ENCODE results near the gene SEZ6L. TPM values are rescaled to one million over a fixed set of nuclear protein-coding genes. Genes with fewer than 3 reads are reported as not detected.

Gene SEZ6L
- not detected in 2 replicates for total RNA-seq (2014; rRNA removed; shearing (Covaris generic))

DNA sequence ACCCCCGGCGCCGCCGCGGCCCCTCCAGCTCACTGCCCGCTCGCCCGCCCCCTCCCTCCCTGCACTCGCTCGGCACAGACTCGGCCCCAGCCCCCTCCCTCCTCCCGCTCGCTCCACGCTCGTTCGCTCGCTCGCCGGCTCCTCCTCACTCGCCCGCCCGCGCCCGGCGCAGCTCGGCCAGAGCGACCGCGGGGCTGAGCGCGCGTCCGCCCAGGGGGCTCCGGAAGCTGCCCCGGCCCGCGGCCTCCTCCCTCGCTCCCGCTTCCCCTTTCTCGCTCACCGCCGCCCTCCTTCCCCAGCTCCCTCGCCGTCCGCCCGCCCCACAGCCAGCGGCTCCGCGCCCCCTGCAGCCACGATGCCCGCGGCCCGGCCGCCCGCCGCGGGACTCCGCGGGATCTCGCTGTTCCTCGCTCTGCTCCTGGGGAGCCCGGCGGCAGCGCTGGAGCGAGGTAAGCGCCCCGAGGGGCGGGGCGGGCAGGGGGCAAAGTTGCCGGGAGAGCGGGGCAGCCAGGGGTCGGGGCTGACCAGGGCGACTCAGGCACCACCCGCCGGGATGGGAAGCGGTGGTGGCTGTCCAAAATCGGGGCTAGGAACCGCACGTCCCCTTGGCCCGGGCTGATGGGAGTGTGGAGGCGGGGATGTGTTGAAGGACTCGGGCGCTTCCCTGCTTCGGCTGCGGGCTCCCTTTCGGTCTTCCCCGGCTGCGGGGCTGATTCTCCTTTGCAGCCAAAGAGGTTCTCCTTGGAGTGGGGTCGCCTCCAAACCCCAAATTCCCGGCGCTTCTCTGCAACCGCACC, at the start of gene SEZ6L:
Gene SEZ6L, plus strand, starts transcription at position 148 of the 797 bp plus-strand sequence. Its CDS starts 208 bp downstream, at position 356.
- DNase-seq (ENCODE audit: low spot score): no peak

DNA sequence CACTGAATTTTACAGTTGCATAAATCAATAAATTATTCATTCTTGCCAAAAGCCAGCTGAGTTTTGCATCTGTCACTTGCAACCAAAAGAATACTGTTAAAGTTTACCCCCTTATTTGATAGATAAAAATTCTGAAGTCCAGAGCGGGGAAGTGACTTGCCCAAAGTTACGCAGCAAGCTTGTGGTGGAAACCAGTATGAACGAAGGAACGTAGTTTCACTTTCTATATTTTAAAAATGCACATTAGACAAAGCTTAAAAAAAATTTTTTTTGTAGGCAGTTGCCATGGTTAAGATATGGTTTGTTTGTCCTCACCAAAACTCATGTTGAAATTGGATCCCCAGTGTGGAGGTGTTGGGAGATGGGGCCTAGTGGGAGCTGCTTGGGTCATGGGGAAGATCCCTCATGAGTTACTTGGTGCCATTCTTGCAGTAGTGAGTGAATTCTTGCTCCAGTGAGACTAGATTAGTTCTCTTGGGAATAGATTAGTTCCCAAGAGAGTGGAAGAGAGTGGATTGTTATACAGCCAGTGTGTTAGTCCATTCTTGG, 46.3 kb upstream of the SEZ6L start:
- no peak for DNase-seq (ENCODE audit: low spot score)

DNA sequence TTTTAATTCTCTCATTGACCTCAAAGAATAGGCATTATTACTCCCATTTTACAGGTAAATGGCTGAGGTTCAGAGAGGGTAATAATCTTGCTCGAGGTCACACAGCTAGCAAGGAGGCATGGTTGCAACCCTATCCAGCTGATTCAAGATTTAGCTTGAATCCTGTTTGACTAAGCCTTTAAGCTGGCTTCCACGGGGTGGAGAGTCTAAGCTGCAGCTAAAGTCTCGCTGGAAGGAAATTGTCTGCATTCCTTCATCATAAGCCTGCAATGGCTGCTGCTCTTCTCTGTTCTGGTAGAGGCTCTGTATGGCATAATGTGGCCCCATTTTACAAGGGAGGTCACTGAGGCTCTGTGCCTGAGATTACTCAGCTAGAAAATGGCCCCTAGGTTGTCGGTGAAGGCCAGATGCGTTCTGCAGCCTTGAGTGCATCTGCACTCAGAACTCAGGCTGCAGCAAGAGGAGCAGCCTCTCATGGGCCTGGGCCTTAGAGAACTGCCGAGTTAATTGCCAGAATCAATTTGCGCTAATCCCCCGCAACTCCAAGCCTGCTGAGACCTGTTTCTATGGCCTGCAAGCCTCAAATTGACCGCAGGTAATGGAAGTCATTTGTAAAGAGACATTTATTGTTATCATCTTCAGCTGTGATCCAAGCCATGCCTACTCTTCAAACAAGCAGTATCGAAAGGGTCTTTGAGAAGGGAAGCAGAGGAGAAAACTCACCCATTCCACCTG, 44.1 kb upstream of the SEZ6L start:
- DNase-seq (ENCODE audit: low spot score): no peak

DNA sequence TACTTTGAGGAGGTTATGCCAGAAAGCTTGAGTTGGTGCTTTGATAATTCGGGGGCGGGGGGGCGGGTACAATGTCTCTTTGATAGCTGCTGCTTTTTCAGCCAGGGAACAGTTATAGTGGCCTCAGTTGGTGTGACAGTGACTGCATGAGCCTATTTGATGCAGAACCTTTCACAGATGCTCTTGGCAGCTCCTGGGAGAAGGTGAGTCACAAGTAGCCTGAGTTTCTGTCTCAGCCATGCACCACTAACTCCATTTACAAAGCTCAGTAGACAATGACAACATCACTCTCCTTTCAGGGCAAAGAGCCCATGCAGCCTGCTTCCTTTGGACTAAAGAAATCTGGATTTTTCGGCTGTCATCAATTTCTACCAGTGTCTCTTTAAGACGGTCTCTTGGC, 42.1 kb upstream of the SEZ6L start:
- no peak for DNase-seq (ENCODE audit: low spot score)

DNA sequence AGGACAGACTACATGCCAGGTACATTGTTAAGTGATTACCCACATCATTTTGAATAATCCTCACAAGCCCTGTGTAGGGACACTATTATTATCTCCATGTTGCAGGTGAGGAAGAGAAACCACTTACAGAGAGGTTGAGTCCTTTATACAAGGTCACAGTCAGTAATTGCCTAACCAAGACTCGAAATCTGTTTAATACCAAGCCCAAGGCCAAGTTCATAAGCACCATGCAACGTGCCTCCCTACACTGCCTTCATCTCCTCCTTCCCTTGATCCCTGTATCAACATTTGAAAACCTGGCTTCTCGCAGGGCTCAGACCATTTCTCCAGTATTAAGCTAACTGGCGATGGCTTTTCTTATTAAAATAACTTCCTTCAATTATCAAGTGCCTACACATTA, 41.7 kb upstream of the SEZ6L start:
- DNase-seq (ENCODE audit: low spot score): no peak

DNA sequence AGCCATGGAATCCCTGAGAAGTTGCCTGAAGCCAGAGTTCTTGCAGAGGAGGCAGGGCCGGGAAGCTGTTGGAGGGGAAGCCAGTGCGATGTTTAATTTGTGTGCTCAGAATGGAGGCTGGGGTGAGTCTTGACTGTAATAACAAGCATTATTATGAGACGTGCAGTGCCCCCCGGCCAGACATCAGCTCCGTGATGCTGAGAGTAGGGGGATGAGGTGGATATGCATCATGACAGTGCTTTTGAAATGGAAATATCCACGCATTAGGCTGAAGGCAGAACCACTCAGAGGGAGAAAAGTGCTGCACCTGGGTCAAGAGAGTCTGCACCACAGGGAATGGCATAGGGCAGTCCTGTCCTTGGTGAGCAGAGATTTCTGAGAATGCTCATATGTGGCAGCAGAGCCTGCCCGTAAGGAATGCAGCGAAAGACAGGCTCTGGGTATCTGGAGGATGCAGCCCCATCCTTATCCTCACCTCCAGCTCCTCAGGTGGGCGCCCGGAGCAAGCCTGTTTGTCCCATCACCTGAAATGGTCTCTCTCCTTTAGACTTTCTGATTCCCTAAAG, 37.6 kb upstream of the SEZ6L start:
- no peak for DNase-seq (ENCODE audit: low spot score)

DNA sequence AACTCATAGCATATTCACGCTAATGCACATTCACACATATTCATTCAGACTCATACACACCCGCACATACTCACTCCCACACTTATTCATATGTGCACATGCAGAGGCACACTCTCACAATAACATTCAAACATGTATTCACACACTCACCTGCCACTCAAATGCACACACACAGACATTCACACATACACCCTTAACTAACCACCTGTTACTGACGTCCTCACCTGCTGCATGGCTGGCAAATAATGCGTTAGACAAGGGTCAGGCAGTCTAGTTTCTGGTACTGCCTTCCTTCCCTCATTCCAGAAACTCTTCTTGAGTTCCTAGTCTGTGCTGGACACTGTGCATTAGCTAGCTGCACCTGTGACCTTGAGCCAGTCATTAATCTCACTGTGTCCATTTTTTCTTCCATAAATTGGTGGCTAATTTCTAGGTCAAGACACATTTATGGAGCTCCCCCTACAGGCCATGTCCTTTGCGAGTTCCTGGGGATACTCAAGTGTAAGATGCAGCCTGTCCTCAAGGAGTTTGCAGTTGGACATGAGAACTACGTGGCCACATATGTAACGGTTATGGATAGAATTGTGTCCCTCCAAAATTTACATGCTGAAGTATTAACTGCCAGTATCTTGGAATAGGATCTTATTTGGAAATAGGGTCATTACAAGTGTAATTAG, 34.5 kb upstream of the SEZ6L start:
- peak; percentile 1 for DNase-seq (ENCODE audit: low spot score)

DNA sequence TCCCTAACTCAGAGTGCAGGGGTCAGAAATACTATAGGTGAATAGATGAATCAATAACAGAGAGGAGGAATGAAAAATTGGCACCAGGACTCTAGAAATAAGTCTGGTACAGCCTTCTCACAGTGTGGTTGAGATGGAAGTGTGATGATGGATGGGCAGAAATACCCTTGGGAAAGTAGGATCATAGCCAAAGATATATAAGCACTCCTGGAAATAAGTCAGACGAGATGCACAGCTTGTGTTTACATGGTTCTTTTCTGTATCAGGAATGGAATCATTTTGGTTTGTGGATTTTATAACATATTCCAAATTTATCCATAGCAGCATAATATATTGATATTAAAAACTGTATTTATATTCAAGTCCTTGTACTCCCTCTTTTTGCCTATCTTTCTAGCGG, 33.5 kb upstream of the SEZ6L start:
- no peak for DNase-seq (ENCODE audit: low spot score)

DNA sequence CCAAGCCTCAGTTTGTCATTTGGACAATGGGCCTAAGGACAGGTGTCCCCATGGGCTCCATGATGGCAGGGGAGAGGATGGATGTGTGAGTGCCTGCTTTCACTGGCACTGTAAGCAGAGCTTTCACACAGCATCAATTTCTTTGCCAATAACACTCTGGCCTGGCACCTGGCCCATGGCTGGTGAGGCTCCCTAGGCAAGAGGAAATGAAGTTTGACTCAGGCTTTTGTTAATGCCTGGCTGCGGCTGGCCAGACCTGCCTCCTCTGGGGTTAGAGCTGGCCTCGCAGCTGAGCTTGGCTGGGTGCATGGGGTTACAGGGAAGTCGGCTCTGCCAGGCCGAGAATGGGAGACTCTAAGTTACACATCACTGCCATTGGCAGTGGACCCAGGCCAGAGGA, 30.0 kb upstream of the SEZ6L start:
- DNase-seq (ENCODE audit: low spot score): no peak

DNA sequence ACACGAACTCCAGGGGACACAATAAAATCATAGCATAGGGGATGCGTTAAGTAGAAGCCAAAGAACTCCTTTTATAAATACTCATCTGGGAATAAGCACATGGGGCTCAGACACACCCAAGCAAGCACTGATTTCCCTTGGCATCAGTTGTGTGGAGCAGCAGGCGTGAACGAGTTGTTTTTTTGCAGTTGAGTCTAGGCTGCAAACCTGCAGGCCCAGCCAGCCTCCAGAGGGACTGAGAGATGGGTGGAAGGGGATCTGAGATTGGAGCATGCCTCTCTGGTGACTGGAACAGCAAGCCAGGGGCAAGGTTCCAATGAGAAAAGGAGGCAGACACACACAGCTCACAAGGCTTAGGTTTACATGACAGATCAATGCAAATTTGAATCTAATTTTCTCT, 27.4 kb upstream of the SEZ6L start:
- DNase-seq (ENCODE audit: low spot score): no peak

DNA sequence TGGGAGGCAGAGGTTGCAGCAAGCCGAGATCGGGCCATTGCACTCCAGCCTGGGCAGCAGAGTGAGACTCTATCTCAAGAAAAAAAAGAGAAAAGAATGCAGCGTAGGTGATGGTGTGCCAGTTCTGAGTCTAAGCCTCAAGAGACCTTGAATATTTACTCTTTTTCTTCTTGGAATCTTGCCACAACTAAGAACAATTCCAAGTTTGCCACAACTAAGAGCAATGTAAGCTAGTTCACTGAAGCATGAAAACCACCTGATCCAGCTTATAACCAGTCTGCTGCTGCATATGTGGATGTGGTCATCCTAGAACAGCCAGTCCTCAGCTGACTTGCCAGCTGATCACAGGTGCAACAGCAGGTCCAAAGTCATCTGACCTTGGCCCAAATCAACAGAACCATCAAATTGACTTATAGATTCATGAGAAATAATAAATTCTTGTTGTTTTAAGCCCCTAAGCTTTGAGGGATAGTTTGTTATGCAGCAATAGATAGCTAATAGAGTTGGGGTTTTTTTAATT, 25.4 kb upstream of the SEZ6L start:
- no peak for DNase-seq (ENCODE audit: low spot score)

DNA sequence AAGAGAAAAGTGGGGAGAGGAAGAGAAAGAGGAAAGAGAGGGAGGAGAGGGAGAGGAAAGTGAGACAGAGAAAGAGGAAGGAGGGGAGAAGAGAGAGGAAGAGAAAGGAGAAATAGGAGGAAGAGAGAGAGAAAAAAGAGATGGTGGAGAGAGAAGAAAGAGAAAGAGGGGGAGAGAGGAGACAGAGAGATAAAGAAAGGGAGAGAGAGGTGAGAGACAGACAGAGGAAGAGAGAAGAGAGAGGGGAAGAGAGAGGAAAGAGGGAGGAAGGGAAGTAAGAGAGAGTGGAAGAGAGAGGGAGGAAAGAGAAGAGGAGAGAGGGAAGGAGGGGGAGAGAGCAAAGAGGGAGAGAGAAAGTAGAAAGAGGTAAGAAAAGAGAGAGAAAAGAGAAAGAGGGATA, 9.4 kb upstream of the SEZ6L start:
- DNase-seq (ENCODE audit: low spot score): no peak

DNA sequence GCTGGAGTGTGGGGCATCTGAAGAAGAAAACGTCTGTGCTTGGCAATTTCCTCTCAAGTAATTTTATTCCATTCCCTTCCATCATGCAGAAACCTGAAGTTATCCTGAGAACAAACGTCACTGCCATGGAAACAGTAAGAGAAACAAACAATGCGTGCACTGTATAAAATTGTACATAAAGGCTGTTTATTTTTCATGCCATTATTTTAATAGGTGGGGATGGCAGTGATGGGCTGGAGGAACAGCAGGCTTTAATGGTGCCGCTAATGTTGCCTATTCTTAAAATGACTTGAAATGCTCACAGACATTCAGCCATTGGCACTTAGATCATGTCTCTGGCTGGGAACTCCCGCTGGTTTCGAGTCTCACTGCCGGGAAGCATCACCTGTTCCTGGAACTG, 7.5 kb upstream of the SEZ6L start:
- no peak for DNase-seq (ENCODE audit: low spot score)

DNA sequence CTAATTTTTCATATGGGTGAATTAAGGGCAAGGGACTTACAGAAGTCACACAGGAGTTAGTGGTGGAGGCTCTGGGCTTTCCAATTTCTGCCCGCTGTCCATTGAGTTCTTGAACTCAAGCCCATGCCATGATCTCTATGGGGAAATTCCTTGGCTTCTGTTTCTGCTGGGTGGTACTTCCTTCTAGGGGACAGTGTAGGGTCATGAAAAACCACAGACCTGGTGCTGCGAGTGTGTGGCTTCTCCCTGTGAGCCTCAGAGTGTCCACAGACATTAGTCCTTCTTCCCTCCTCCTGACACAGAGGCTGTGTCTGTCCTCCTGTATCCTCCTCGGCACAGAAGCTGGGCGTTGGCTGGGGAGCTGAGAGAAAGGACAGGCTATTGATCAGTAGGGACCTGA, 6.3 kb upstream of the SEZ6L start:
- no peak for DNase-seq (ENCODE audit: low spot score)

DNA sequence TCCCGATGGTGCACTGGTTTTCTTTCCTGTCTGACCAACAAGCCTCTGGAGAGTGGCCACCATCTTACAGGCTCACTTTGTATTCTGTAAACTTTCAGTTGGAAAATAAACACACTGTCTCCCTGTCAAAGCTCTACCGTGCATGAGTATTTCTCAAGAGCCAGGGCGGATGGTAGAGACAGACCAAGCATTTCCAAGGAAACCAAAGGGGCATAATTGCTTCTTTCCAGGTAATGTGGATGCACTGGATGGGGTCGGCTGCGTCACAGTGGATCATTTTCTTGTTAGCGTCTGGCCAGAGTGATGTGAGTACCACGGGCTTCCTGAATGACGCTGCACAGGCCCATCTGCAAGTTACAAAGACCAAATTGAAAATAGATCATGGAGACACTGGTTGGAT, 5.1 kb upstream of the SEZ6L start:
- no peak for DNase-seq (ENCODE audit: low spot score)

DNA sequence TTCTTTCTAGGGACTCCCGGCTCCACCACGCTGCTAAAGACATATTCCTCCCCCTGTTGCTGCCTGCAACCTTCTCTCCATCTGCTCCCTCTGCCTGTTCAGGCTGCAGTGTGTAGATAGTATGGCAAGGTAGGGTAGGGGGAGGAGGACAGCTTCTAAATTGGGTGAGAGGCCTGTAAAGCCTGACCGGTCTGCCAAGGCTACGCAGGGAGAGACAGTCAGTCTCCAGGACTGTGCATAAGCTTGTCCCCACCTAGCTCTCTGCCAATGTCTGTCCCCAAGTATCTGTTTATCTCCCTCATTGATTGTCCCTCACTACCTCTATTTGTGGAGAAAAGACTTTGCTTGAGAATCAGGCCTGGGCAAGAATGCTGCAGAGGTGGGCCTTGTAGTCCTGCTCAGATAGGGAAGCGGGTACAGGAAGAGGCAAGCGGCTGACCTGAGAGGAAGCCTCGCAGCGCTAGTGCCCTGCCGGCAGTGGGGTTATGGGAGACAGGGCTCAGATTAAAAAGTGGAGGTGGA, 871 bp upstream of the SEZ6L start:
- no peak for DNase-seq (ENCODE audit: low spot score)

DNA sequence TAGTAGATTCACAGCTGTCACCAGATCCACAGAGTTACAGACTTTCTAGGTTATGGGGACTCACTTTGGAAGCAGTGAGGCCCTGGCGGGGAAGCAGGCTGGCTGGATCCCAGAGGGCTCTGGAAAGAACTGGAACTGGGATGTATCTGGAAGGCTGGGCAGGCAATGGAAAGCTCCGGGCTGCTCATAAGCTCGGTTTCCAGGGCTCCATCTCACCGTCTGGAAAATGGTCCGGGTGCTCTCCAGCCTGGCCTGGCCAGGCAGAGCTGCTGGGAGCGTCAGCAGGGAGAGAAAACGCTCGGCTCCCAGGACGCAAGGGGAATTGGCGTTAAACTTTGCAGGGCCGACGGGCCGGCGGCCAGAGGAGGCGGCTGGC, 335 bp upstream of the SEZ6L start:
- DNase-seq (ENCODE audit: low spot score): no peak

DNA sequence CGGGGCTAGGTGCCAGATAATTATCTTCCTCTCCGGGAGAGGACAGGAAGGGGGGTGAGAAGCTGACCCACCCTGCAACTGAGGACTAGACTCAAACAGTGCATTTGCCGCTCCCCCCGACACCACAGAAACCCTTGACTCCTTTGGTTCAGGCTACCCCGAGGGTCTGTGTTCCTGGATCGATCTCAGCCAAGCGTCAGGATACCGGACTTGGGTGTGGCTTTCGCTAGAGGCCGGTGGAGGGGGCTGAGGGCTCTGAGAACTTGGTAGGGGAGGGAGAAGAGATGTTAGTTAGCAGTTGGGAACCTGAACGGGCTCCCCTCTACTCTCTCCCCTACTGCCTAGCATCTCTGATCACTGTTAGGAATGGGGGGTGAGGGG, 840 bp downstream of the SEZ6L start:
- DNase-seq (ENCODE audit: low spot score): no peak

DNA sequence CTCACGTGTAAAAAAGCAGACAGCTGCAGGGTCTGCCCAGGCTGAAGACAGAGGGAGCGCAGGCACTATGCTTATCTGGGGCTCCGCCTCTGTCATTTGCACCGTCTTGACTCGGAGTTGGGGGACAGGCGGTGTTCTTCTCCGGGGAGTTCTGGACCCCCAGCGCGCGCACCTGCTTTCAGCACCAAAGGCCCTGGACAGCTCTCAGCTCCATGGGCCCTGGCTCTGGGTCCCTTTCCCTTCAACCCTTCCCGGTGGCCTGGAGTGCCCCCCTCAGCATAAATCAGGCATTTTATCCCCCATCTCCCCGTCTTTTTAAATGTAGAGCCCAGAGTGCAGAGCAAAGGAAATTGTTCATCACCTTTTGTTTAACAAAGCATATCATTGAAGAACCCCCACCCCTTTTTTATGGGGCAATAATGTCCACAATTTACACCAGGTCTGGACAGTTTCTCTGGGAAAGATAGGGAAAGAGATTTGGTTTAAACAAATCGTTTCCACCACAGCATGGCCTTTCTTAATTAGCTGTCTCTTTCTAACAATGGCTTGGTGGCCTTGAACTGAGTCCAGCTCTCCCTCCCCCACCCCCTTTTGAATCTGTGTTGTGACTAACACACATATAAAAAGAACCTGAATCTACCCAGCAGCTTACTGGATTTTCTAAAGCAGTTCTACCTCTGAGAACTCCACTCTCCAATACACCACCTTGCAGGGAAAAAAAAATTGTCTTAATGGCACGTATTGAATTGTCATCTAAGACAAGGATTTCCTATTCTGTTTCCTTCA, 1.7 kb downstream of the SEZ6L start:
- DNase-seq (ENCODE audit: low spot score): no peak

DNA sequence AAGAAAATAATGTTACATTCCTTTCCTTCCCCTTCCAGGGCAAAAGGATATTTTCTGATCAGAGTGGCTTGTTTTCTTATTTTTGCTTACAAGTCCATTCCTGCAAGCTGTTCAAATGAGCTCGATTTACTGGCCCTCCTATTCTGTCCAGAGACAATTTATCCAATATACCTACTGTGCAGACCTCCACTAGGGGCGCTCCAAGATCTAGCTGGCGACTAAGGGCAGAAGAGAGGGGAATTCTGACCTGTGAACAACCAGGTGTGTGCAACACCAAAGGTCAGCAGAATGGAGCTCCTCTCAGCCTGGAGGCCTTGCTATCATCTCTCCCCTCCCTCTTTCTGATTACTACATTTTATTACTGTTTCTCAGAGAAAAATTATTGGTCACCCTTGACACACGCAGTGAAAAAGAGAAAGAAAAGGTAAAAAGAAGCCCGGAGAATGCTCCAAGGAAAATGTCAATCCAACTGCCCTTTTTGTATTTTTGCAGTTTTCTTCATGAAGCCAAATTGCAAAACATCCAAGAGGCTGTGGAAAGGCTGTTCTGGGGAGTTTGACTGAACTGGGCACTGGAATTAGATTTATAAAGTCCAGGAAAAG, 3.2 kb downstream of the SEZ6L start:
- DNase-seq (ENCODE audit: low spot score): peak; percentile 46
